Hepatocyte (in vitro differentiated cells): ENCODE results near the gene IVD.

Experiments
- CTCF ChIP-seq: fragments of 200-600 bp; sonication (generic); IDR thresholded peaks from 2 replicates; pipeline ENCODE4 v1.5.1; 2016; ENCODE audit warnings: antibody characterized with exemption, mild to moderate bottlenecking; ENCODE audit not compliant: poor library complexity
- EZH2 ChIP-seq: fragments of 200-600 bp; sonication (generic); IDR thresholded peaks from 2 replicates; pipeline ENCODE4 v1.6.1; 2016; ENCODE audit warnings: antibody characterized with exemption, mild to moderate bottlenecking, borderline replicate concordance
- EZH2phosphoT487 ChIP-seq: fragments of 200-600 bp; sonication (generic); IDR thresholded peaks from one replicate; pipeline ENCODE4 v1.6.1; 2018; ENCODE audit warnings: antibody characterized with exemption, mild to moderate bottlenecking, low read depth, moderate library complexity; ENCODE audit not compliant: unreplicated experiment, severe bottlenecking

- TF ChIP-seq CTCF (no peak), EZH2 (no peak), EZH2phosphoT487 (no peak)
Measured at GRCh38 chr15:40407330-40407990, 1.9 kb downstream of the IVD start.
